ENCODE results near the gene TLX2.

The TLX2 gene

DNA sequence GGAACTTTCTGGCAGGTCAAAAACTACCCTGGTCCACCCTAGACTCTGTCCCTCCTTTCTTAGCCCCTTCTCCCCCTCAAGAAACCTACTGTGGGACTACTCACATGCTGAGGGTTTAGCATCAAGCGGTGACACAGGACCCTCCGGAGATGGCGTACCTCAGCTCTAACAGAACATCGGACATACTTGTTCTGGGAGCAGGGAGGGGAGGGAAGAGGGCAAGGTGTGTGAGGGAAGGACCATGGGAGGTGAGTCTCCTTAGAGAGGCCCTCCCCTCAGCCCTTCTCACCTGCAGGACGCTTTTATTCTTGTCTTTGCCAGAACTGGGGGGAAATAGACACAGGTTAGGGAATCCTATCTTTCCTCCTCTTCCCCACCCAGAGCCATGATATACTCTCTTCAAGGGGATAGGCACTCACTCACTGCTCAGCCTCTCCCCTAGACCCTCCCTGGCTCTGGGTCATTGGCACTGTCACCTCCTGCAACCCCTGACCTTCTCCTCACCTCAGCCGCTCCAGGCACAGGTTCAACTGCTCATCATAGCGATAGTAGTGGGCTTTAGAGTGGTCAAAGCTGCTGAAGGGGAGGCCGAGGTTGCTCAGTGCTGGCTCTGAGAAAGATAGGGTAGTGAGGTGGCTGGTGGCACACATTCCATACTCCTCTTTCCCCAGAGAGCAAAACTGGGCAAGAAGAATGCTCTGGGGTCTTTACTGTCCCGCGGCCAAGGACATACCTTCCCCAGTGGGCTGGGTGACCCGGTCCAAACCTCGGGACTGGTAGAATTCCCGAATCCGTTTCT, 8.6 kb upstream of the TLX2 start:
- TF ChIP-seq, protein P1, sequence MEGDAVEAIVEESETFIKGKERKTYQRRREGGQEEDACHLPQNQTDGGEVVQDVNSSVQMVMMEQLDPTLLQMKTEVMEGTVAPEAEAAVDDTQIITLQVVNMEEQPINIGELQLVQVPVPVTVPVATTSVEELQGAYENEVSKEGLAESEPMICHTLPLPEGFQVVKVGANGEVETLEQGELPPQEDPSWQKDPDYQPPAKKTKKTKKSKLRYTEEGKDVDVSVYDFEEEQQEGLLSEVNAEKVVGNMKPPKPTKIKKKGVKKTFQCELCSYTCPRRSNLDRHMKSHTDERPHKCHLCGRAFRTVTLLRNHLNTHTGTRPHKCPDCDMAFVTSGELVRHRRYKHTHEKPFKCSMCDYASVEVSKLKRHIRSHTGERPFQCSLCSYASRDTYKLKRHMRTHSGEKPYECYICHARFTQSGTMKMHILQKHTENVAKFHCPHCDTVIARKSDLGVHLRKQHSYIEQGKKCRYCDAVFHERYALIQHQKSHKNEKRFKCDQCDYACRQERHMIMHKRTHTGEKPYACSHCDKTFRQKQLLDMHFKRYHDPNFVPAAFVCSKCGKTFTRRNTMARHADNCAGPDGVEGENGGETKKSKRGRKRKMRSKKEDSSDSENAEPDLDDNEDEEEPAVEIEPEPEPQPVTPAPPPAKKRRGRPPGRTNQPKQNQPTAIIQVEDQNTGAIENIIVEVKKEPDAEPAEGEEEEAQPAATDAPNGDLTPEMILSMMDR (conservative IDR thresholded peaks at IDR 0.05; ENCODE audit: control insufficient read depth, insufficient read depth, low read depth, low read length) = no peak
- DNase-seq (ENCODE audit: low read depth) = no peak
- H3K4me3 ChIP-seq (ENCODE audit: control insufficient read depth, low read depth, low read length) = peak overlapping the region; percentile 3

DNA sequence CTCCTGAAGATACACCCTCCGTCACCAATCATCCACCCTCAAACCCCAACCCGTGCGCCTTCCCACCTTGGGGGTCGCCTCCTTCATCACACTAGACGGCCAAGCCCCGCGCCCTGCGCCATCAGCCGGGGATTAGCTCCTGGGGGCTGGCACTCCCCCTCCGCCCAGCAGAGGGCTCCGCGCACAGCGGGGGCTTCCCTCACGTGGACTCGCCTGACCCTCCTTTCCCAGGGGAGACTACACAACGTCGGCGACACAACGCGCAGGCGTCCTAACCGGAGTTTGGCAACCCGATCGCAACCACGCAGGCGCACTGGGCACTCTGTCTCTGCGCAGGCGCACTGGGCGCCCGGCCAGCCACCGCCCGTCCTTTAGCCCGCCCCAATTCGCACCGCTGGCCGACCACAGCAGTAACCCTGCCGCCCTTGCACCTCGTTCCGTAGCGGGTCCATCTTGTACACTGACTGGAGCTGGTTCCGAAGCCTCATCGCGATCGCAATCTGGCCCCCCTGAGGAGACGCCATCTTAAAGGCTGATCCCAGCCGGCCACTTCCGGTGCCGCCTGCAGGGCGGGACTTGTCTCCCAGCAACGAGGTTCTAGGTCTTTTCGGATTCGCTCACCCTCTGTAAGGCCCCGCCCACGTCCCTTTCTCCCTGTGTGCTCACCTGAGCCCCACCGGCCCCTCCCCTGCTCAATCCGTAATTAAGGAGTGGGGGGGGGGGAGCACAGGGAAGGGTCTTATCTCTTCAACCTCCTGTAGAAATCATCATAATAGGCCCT, 6.9 kb upstream of the TLX2 start, which contains the start of gene PCGF1:
Gene PCGF1 (minus strand): TSS at position 551 of the 781 bp plus-strand sequence. CDS start 27 bp downstream, at position 524.
- DNase-seq (ENCODE audit: low read depth) = peak; percentile 97
- peak within 1 kb of the TSS; percentile 95 for H3K4me3 ChIP-seq (ENCODE audit: control insufficient read depth, low read depth, low read length)
- TF ChIP-seq, protein P1 (conservative IDR thresholded peaks at IDR 0.05; ENCODE audit: control insufficient read depth, insufficient read depth, low read depth, low read length) = peak; percentile 19

DNA sequence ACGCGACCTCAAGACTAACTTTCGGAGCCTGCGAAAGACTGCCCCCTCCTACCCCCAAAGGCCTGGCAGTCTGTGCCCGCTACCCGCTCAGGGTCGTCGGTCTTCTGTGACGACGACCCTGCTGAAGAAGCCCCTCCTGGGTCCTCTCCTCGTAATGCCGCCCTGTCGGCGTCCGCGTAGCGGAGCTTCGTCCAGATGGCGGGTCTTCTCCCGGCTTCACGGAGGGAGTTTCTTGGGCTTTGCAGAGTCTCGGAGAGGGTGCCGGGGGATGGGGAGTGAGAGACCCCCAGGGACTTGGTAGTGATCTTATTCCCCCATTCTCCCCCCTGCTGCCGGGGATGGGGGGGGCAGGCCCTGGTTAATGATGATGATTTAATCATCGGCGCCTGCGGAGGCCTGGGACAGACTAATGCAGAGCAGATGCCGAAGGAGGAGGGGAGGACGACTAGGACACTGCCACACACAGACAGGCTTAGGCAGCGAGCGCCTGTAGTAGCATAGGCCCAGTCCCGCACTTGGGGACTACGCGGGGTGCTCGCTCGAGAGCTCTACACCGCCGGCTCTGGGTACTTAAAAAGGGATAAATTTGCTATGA, 6.2 kb upstream of the TLX2 start:
- DNase-seq (ENCODE audit: low read depth) = peak; percentile 79
- peak overlapping the region; percentile 95 for H3K4me3 ChIP-seq (ENCODE audit: control insufficient read depth, low read depth, low read length)
- TF ChIP-seq, protein P1 (conservative IDR thresholded peaks at IDR 0.05; ENCODE audit: control insufficient read depth, insufficient read depth, low read depth, low read length) = no peak

DNA sequence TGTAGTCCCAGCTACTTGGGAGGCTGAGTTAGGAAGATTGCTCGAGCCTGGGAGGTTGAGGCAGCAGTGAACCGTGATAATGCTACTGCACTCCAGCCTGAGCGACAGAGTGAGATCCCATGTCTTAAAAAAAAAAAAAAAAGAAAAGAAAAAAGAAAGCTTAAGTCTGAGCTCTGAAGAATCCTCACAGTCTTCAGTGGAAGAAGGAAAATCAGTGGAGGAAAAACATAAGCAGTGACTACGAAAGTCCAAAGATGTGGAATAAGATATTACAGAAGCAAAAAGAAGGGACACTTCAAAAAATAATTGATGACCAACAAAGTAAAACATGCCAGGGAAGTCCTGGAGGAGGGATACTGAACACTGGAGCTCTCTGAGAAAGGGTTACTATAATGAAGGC, 4.0 kb upstream of the TLX2 start:
- DNase-seq (ENCODE audit: low read depth) = no peak
- H3K4me3 ChIP-seq (ENCODE audit: control insufficient read depth, low read depth, low read length) = no peak overlapping the region
- TF ChIP-seq, protein P1 (conservative IDR thresholded peaks at IDR 0.05; ENCODE audit: control insufficient read depth, insufficient read depth, low read depth, low read length) = no peak

DNA sequence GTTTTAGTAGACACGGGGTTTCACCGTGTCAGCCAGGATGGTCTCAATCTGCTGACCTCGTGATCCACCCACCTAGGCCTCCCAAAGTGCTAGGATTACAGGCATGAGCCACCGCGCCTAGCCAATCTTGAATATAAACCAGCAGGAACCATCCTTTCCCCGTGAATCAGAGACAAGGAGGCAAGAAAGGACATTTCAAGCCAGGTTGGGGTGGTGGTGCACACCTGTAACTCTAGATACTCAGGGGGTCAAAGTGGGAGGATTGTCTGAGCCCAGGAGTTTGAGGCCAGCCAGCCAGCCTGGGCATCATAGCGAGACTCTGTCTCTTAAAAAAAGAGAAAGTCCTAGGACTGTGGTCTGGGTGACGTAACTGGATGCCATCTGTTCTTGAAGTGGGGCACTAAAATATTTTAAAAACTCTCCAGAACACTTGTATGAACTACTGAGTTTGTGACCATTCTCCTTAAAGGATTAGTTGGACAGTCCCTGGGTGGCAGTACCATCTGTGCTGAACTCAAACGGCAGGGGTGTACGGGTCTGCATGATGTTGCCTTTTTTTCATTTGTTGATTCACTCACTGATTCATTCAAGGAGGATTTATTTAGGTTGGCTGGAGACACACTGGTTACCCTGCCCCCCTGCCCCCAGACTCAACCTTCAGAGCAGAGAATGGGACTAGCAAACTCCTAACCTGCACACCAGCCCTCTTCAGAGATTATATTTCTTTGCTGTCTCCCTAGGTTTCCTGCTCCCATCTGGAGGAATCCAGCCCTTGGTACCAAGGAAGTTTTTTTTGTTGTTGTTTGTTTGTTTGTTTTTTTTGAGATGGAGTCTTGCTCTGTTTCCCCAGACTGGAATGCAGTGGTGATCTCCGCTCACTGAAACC, 2.9 kb upstream of the TLX2 start:
- no peak overlapping the region for H3K4me3 ChIP-seq (ENCODE audit: control insufficient read depth, low read depth, low read length)
- peak; percentile 35 for DNase-seq (ENCODE audit: low read depth)
- TF ChIP-seq, protein P1 (conservative IDR thresholded peaks at IDR 0.05; ENCODE audit: control insufficient read depth, insufficient read depth, low read depth, low read length) = no peak
